K562 (cell line): ENCODE results near the gene FOXR1. TPM values are rescaled to one million over a fixed set of nuclear protein-coding genes. Genes with fewer than 3 reads are reported as not detected.
A peak's percentile ranks its signal among the peaks of the same experiment; 100 is the strongest.

Source experiments
- ATAC-seq: fragments of 200-7000 bp; cut with Tn5 transposase; 3 replicates; pipeline ENCODE4 v1.9.1; 2020; ENCODE audit warnings: moderate library complexity
- BruUV-seq: library from RNA; stranded (reverse); fragments of 400-500 nt; replicated peaks from 2 replicates; lab custom pipeline; 2021; lab: Mats Ljungman, UMichigan
- CTCF ChIA-PET: fragments of 300-600 bp; formaldehyde crosslinking; extraction: SDS; loops from one replicate; lab custom pipeline; 2021; ENCODE audit warnings: low intra/inter-chr PET ratio; lab: Yijun Ruan, JAX
- POLR2A ChIA-PET: fragments of 300-600, 350-650 bp; sonication (Branson Sonifier 250); formaldehyde crosslinking; extraction: SDS; loops from one replicate; lab custom pipeline; 2021; ENCODE audit warnings: antibody characterized with exemption, inconsistent platforms; lab: Yijun Ruan, JAX
- DNase-seq, 4 experiments: peaks; one replicate each; pipeline versions ENCODE4 v3.0.0 to v3.0.0-alpha.2; 2011 to 2018; ENCODE audit warnings: low spot score in 3 of 4, mixed read lengths in 3 of 4; ENCODE audit errors: extremely low read depth in 1 of 4
- FAIRE-seq: peaks from 2 replicates; lab custom pipeline; 2011; peaks lifted over from hg19 to GRCh38; lab: Jason Lieb, UNC
- H2AFZ ChIP-seq: 2 replicates; pipeline ENCODE4 v1.6.0; 2011; ENCODE audit warnings: low read depth, low read length, control low read depth, inconsistent platforms
- H3K27ac ChIP-seq: fragments of 200-600 bp; 3 replicates; pipeline ENCODE4 v1.8.0; 2011; ENCODE audit warnings: low read depth, mild to moderate bottlenecking, control low read depth, inconsistent platforms, low read length, moderate library complexity, mixed read lengths; ENCODE audit errors: extremely low read depth
- H3K27me3 ChIP-seq, 2 experiments: fragments of 300-600 bp in 1 of 2; 2 replicates in 1 of 2; 3 replicates in 1 of 2; pipeline versions ENCODE4 v1.6.0 to v1.8.0; 2011; ENCODE audit warnings: inconsistent platforms in 2 of 2, low read length in 2 of 2, mild to moderate bottlenecking in 1 of 2, mixed read lengths in 1 of 2, moderate library complexity in 1 of 2; ENCODE audit not compliant: control insufficient read depth in 2 of 2, insufficient read depth in 2 of 2
- H3K36me3 ChIP-seq: fragments of 300-600 bp; 3 replicates; pipeline ENCODE4 v1.8.0; 2011; ENCODE audit warnings: mild to moderate bottlenecking, low read length, inconsistent platforms; ENCODE audit not compliant: control insufficient read depth, insufficient read depth
- H3K4me1 ChIP-seq, 2 experiments: fragments of 200-600 bp in 1 of 2; replicated peaks in 1 of 2; 2 replicates in 1 of 2; 3 replicates in 1 of 2; pipeline versions ENCODE4 v1.5.1 to v1.8.0; 2011; ENCODE audit warnings: inconsistent platforms in 2 of 2, low read length in 2 of 2, mild to moderate bottlenecking in 1 of 2, mixed read lengths in 1 of 2, moderate library complexity in 1 of 2; ENCODE audit not compliant: control insufficient read depth in 2 of 2, insufficient read depth in 2 of 2
- H3K4me2 ChIP-seq: 2 replicates; pipeline ENCODE4 v1.6.1; 2011; ENCODE audit warnings: low read length, control low read depth, inconsistent platforms, mixed read lengths; ENCODE audit not compliant: insufficient read depth
- H3K4me3 ChIP-seq: fragments of 200-600 bp; sonication (generic), shearing (Covaris generic); 2 replicates; pipeline ENCODE4 v1.5.1; 2016; ENCODE audit warnings: control low read depth, inconsistent platforms
- H3K79me2 ChIP-seq: fragments of 200-600 bp; 3 replicates; pipeline ENCODE4 v1.8.0; 2011; ENCODE audit warnings: low read length, inconsistent platforms; ENCODE audit not compliant: control insufficient read depth, insufficient read depth
- H3K9ac ChIP-seq, 2 experiments: 2 replicates each; pipeline versions ENCODE4 v1.6.0 to v1.6.1; 2011; ENCODE audit warnings: low read depth in 2 of 2, low read length in 2 of 2, control low read depth in 1 of 2, inconsistent platforms in 1 of 2, mild to moderate bottlenecking in 1 of 2, mixed read lengths in 1 of 2; ENCODE audit not compliant: insufficient read depth in 1 of 2
- H3K9me1 ChIP-seq: one replicate; pipeline ENCODE4 v1.6.0; 2011; ENCODE audit warnings: inconsistent platforms, mild to moderate bottlenecking, low read length, moderate library complexity; ENCODE audit not compliant: control insufficient read depth, insufficient read depth
- H3K9me3 ChIP-seq: replicated peaks from 2 replicates; pipeline ENCODE4 v1.5.1; 2011; ENCODE audit warnings: low read depth, low read length, inconsistent platforms; ENCODE audit not compliant: control insufficient read depth, insufficient read depth
- H4K20me1 ChIP-seq: replicated peaks from 2 replicates; pipeline ENCODE4 v1.6.1; 2011; ENCODE audit warnings: low read length, inconsistent platforms, mixed read lengths; ENCODE audit not compliant: control insufficient read depth, insufficient read depth
- ARID2 ChIP-seq: fragments of 450-650 bp; IDR thresholded peaks from 2 replicates; pipeline ENCODE4 v1.6.1; 2017; ENCODE audit warnings: antibody characterized with exemption, mild to moderate bottlenecking
- CHD7 ChIP-seq: fragments of 200-600 bp; sonication (generic); IDR thresholded peaks from one replicate; pipeline ENCODE4 v1.6.1; 2012; ENCODE audit warnings: mild to moderate bottlenecking, low read depth, low read length, inconsistent platforms
- MAFF ChIP-seq: IDR thresholded peaks from 2 replicates; pipeline ENCODE4 v1.6.1; 2012; ENCODE audit warnings: low read length, improper control_type of control experiment
- POLR2G ChIP-seq: fragments of 200-400 bp; formaldehyde crosslinking; IDR thresholded peaks from 2 replicates; pipeline ENCODE4 v1.6.1; 2017; ENCODE audit warnings: low read depth, mild to moderate bottlenecking, antibody characterized with exemption, low read length, moderate library complexity
- PRPF4 ChIP-seq: fragments of 200-400 bp; formaldehyde crosslinking; IDR thresholded peaks from one replicate; pipeline ENCODE4 v1.6.1; 2017; ENCODE audit warnings: low read length, low read depth, mild to moderate bottlenecking; ENCODE audit not compliant: insufficient read depth, poor library complexity, severe bottlenecking
- RNF219 ChIP-seq: fragments of 250-450 bp; sonication (Bioruptor Pico); IDR thresholded peaks from 2 replicates; pipeline ENCODE4 v1.5.0; 2022; ENCODE audit warnings: mild to moderate bottlenecking
- SAFB ChIP-seq: fragments of 200-400 bp; formaldehyde crosslinking; IDR thresholded peaks from 2 replicates; pipeline ENCODE4 v1.6.1; 2017; ENCODE audit warnings: low read depth, low read length, borderline replicate concordance
- WGBS: fragments of 100-300 bp; shearing (Covaris generic); methylation state at CpG from one replicate; pipeline ENCODE4 v1.1.6; 2016; ENCODE audit warnings: low coverage, mixed read lengths; ENCODE audit not compliant: insufficient coverage; ENCODE audit errors: missing lambda C conversion rate; 5-methylcytosine and 5-hydroxymethylcytosine counted together
- in situ Hi-C: fragments of 300-500 bp; cut with MboI; formaldehyde crosslinking; loops from 4 replicates; pipeline ENCODE4 v1.15.0; 2018; ENCODE audit warnings: inconsistent platforms, mixed read lengths
- intact Hi-C: fragments of 100-400 bp; cut with micrococcal nuclease; formaldehyde crosslinking; loops from 2 replicates; pipeline ENCODE4 v1.14.2; 2022
- polyA plus RNA-seq, 8 experiments: library from polyadenylated mRNA; depleted of rRNA in 4 of 8; stranded (reverse) in 5 of 8; unstranded in 3 of 8; fragments of >200 nt; fragmentation: Nextera tagmentation in 2 of 8; fragmentation: Illumina TruSeq in 1 of 8; extraction: Ambion mirVana in 2 of 8; extraction: Trizol in 1 of 8; gene quantifications; 2 replicates each; pipeline versions ENCODE4 v1.2.1 to v1.2.3, GENCODE V29; 2011 to 2014; ENCODE audit warnings: inconsistent platforms in 1 of 8, missing spikeins in 1 of 8
- total RNA-seq, 7 experiments: library from RNA; depleted of rRNA in 6 of 7; stranded (reverse); fragments of >200 nt in 6 of 7; fragmentation: Illumina TruSeq in 2 of 7; extraction: Trizol in 2 of 7; gene quantifications; 2 replicates each; pipeline versions ENCODE4 v1.2.1 to v1.2.3, GENCODE V29; 2011 to 2021; ENCODE audit warnings: low replicate concordance in 1 of 7

FOXR1 gene
- total and polyA plus RNA-seq, 9 of the 15 experiments (the other 6 are each of a cell fraction or from before 2014, with no cell fraction given): not detected

- ChIA-PET POLR2A (interaction anchor here (0.6 to 5.2 kb wide), 5 partner anchors 12 to 283 kb away, joined by 3 to 33 read pairs (median 8); partner anchors contain the start of gene HYOU1), CTCF (no interaction called here)
- no peak for ATAC-seq
These were observed 54.6 kb downstream of the FOXR1 start for GRCh38 chr11:119025978-119026766.

More at GRCh38 chr11:119025978-119026766, 54.6 kb downstream of the FOXR1 start:
- intact Hi-C loops: no loop called here
- Histone ChIP-seq H3K9me3 (no peaks in the 10 kb centered on the region), H3K27ac (no peak overlapping the region), H3K36me3 (peaks cover 79% of the 10 kb centered on the region), H3K27me3 (no peaks in the 10 kb centered on the region), H3K9ac (peak overlapping the region in 1 of 2 experiments; percentile 75; a peak in 1 of 4 replicates), H3K4me1 (peaks cover 50 to 55% of the 10 kb centered on the region in 2 experiments), H2AFZ (no peak overlapping the region), H3K79me2 (peaks cover 58% of the 10 kb centered on the region), H3K4me3 (no peak overlapping the region), H3K9me1 (no peaks in the 10 kb centered on the region), H4K20me1 (peaks cover 22% of the 10 kb centered on the region), H3K4me2 (no peak overlapping the region)
- no peak for TF ChIP-seq MAFF
- no peak for TF ChIP-seq ARID2
- TF ChIP-seq SAFB: no peak
- TF ChIP-seq CHD7: no peak
- 0 out of 2 replicates have a peak, but pooled peaks have one; percentile 23 for TF ChIP-seq POLR2G
- no peak for TF ChIP-seq RNF219
- no peak for TF ChIP-seq PRPF4
- in situ Hi-C loops: no loop called here
- BruUV-seq: no TSS peak
- FAIRE-seq (no peak), DNase-seq (peak in 2 of 4 experiments; percentile 4 to 6)
- WGBS: 92% methylated on average over 16 of the region's 16 CpGs
